Osteocyte (in vitro differentiated cells): ENCODE results near the gene PDGFC. TPM values are rescaled to one million over a fixed set of nuclear protein-coding genes. Genes with fewer than 3 reads are reported as not detected.

Experiments used
- DNase-seq: peaks from one replicate; pipeline ENCODE4 v3.0.0; 2021; ENCODE audit warnings: mixed read lengths; ENCODE audit not compliant: unreplicated experiment; ENCODE audit errors: extremely low spot score
- H3K27ac Mint-ChIP-seq: one replicate; pipeline ENCODE4 v1.8.0; 2021; ENCODE audit warnings: mild to moderate bottlenecking, mixed read lengths; ENCODE audit not compliant: unreplicated experiment
- H3K27me3 Mint-ChIP-seq: one replicate; pipeline ENCODE4 v1.8.0; 2021; ENCODE audit warnings: mixed read lengths; ENCODE audit not compliant: unreplicated experiment
- H3K36me3 Mint-ChIP-seq: one replicate; pipeline ENCODE4 v1.8.0; 2021; ENCODE audit warnings: mixed read lengths; ENCODE audit not compliant: unreplicated experiment
- H3K4me1 Mint-ChIP-seq: one replicate; pipeline ENCODE4 v1.8.0; 2021; ENCODE audit warnings: mixed read lengths; ENCODE audit not compliant: unreplicated experiment
- H3K4me3 Mint-ChIP-seq: one replicate; pipeline ENCODE4 v1.8.0; 2021; ENCODE audit warnings: mild to moderate bottlenecking, moderate library complexity, mixed read lengths; ENCODE audit not compliant: unreplicated experiment
- H3K9me3 Mint-ChIP-seq: one replicate; pipeline ENCODE4 v1.8.0; 2021; ENCODE audit warnings: mixed read lengths; ENCODE audit not compliant: unreplicated experiment
- total RNA-seq: library from RNA; stranded (reverse); gene quantifications from 2 replicates; pipeline ENCODE4 v1.2.1, GENCODE V29; 2021
- TF ChIP-seq, protein P1 (sequence below): fragments of 200-600 bp; sonication (generic); IDR thresholded peaks from 2 replicates; pipeline ENCODE4 v1.5.0; 2021; ENCODE audit warnings: antibody characterized with exemption, mild to moderate bottlenecking, moderate library complexity

The PDGFC gene
- total RNA-seq, 1 donor from 2014 or later, result 25.4 TPM

- peaks cover 4% of the 10 kb centered on the region for H3K9me3 Mint-ChIP-seq
- no peaks in the 10 kb centered on the region for H3K27me3 Mint-ChIP-seq
- H3K4me3 Mint-ChIP-seq, result no peak overlapping the region
- peaks cover 12% of the 10 kb centered on the region for H3K4me1 Mint-ChIP-seq
- TF ChIP-seq, protein P1, sequence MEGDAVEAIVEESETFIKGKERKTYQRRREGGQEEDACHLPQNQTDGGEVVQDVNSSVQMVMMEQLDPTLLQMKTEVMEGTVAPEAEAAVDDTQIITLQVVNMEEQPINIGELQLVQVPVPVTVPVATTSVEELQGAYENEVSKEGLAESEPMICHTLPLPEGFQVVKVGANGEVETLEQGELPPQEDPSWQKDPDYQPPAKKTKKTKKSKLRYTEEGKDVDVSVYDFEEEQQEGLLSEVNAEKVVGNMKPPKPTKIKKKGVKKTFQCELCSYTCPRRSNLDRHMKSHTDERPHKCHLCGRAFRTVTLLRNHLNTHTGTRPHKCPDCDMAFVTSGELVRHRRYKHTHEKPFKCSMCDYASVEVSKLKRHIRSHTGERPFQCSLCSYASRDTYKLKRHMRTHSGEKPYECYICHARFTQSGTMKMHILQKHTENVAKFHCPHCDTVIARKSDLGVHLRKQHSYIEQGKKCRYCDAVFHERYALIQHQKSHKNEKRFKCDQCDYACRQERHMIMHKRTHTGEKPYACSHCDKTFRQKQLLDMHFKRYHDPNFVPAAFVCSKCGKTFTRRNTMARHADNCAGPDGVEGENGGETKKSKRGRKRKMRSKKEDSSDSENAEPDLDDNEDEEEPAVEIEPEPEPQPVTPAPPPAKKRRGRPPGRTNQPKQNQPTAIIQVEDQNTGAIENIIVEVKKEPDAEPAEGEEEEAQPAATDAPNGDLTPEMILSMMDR, result no peak
- no peaks in the 10 kb centered on the region for H3K36me3 Mint-ChIP-seq
- no peak overlapping the region for H3K27ac Mint-ChIP-seq
- no peak for DNase-seq
Measured at GRCh38 chr4:156749426-156750403, 221.9 kb downstream of the PDGFC start.

DNA sequence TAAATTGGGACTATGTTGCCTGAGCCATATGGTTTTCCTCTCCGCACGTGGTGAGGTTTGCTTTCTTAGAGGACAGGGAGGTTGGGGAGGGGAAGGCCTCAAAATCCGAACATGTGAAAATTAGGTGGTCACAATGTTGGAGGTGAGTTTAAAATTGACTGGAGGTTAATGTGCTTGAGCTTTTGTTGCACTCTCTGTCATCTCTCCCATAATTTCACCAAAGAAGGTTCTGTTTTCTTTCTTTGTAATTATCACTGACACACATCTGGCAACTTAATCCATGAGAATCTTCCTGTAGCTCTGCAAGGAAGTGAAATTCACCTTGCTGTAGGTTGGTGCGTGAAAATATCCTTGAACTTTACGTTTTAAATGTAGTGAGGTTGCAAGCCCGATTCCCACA, 225.5 kb downstream of the PDGFC start:
- no peak for DNase-seq
- peaks cover 4% of the 10 kb centered on the region for H3K36me3 Mint-ChIP-seq
- H3K27me3 Mint-ChIP-seq, result no peaks in the 10 kb centered on the region
- peaks cover 8% of the 10 kb centered on the region for H3K4me1 Mint-ChIP-seq
- H3K9me3 Mint-ChIP-seq, result peaks cover 16% of the 10 kb centered on the region
- TF ChIP-seq, protein P1, result no peak
- H3K27ac Mint-ChIP-seq, result no peak overlapping the region
- H3K4me3 Mint-ChIP-seq, result no peak overlapping the region

- H3K4me3 Mint-ChIP-seq, result no peak overlapping the region
- TF ChIP-seq, protein P1, result no peak
- H3K27me3 Mint-ChIP-seq, result no peaks in the 10 kb centered on the region
- H3K36me3 Mint-ChIP-seq, result peaks cover 4% of the 10 kb centered on the region
- peaks cover 7% of the 10 kb centered on the region for H3K4me1 Mint-ChIP-seq
- no peak overlapping the region for H3K27ac Mint-ChIP-seq
- DNase-seq, result no peak
- H3K9me3 Mint-ChIP-seq, result peaks cover 14% of the 10 kb centered on the region
Measured at GRCh38 chr4:156738766-156739165, 232.8 kb downstream of the PDGFC start.

GRCh38 chr4:156734965-156735895, 236.4 kb downstream of the PDGFC start:
- H3K27me3 Mint-ChIP-seq, result no peaks in the 10 kb centered on the region
- H3K4me1 Mint-ChIP-seq, result peaks cover 7% of the 10 kb centered on the region
- DNase-seq, result no peak
- H3K27ac Mint-ChIP-seq, result no peak overlapping the region
- TF ChIP-seq, protein P1, result no peak
- H3K36me3 Mint-ChIP-seq, result peaks cover 11% of the 10 kb centered on the region
- no peak overlapping the region for H3K4me3 Mint-ChIP-seq
- H3K9me3 Mint-ChIP-seq, result peaks cover 21% of the 10 kb centered on the region
